22Rv1 (cell line): ENCODE measurements around the gene CTTN.

ENCODE experiments used
- ZFX ChIP-seq: fragments of 450-650 bp; IDR thresholded peaks from 2 replicates; pipeline ENCODE4 v1.6.1; 2017; ENCODE audit warnings: antibody characterized with exemption, borderline replicate concordance
- TF ChIP-seq, protein P1 (sequence below): fragments of 450-650 bp; IDR thresholded peaks from 2 replicates; pipeline ENCODE4 v1.5.1; 2017; ENCODE audit warnings: mild to moderate bottlenecking

DNA sequence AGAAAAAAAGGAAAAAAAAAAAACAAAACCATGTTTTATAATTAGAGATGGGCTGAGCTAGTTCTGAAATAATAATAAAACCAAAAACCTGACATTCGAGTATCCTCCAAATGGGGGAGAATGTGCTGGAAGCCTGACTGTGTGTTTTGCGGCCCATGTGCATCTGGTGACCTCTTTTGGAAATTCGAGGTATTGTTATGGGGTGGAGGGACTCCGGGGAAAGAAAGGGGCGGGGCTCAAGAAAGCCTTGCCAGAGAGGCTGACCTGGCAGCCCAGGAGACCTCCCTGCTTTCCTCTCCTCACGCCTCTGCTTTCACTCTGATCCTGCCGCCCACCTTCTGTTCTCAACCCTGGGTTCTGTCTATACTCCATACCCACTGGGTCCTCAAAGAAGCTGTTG is 72.9 kb downstream of the CTTN start:
- TF ChIP-seq, protein P1, sequence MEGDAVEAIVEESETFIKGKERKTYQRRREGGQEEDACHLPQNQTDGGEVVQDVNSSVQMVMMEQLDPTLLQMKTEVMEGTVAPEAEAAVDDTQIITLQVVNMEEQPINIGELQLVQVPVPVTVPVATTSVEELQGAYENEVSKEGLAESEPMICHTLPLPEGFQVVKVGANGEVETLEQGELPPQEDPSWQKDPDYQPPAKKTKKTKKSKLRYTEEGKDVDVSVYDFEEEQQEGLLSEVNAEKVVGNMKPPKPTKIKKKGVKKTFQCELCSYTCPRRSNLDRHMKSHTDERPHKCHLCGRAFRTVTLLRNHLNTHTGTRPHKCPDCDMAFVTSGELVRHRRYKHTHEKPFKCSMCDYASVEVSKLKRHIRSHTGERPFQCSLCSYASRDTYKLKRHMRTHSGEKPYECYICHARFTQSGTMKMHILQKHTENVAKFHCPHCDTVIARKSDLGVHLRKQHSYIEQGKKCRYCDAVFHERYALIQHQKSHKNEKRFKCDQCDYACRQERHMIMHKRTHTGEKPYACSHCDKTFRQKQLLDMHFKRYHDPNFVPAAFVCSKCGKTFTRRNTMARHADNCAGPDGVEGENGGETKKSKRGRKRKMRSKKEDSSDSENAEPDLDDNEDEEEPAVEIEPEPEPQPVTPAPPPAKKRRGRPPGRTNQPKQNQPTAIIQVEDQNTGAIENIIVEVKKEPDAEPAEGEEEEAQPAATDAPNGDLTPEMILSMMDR = peak; percentile 24
- TF ChIP-seq ZFX = no peak
